Right atrium auricular region (tissue), 2 donors: ENCODE results near the gene SMG5. TPM values are rescaled to one million over a fixed set of nuclear protein-coding genes. Genes with fewer than 3 reads are reported as not detected.
A peak's percentile ranks its signal among the peaks of the same experiment; 100 is the strongest.

Source experiments
- DNase-seq: peaks from one replicate; pipeline ENCODE4 v3.0.0-alpha.2; 2019; ENCODE audit warnings: low spot score
- H3K27ac ChIP-seq, 2 donors: fragments of 200-600 bp; sonication (generic); 1 replicate in 1 of 2; 2 replicates in 1 of 2; pipeline ENCODE4 v1.5.1; 2016 to 2019
- H3K27me3 ChIP-seq, 2 donors: fragments of 200-600 bp; sonication (generic); one replicate each; pipeline versions ENCODE4 v1.5.1 to v1.6.0; 2017 to 2019
- H3K36me3 ChIP-seq: fragments of 200-600 bp; sonication (generic); one replicate; pipeline ENCODE4 v1.5.1; 2016
- H3K4me1 ChIP-seq, 2 donors: fragments of 200-600 bp; sonication (generic); one replicate each; pipeline versions ENCODE4 v1.5.1 to v1.6.0; 2017 to 2019
- H3K4me3 ChIP-seq, 2 donors: fragments of 200-600 bp; sonication (generic); 1 replicate in 1 of 2; 2 replicates in 1 of 2; pipeline ENCODE4 v1.5.1; 2017 to 2019; ENCODE audit warnings: mild to moderate bottlenecking in 1 of 2, moderate library complexity in 1 of 2
- H3K9me3 ChIP-seq, 2 donors: fragments of 200-600 bp; sonication (generic); one replicate each; pipeline ENCODE4 v1.5.1; 2019
- total RNA-seq, 2 donors: library from RNA; depleted of rRNA; stranded (reverse); fragments of >200 nt; gene quantifications; one replicate each; pipeline ENCODE4 v1.1.0, GENCODE V29; 2016
- TF ChIP-seq, protein P1 (sequence below), 2 donors: fragments of 200-600 bp; sonication (generic); IDR thresholded peaks; one replicate each; pipeline ENCODE4 v1.5.1; 2019; ENCODE audit warnings: antibody characterized with exemption in 2 of 2

The SMG5 gene
- total RNA-seq, 2 donors from 2014 or later, result 55.4 to 72.8 TPM

- H3K36me3 ChIP-seq, result peaks cover 55% of the 10 kb centered on the region
- no peak overlapping the region for H3K4me3 ChIP-seq
- H3K4me1 ChIP-seq, result peaks cover 0 to 8% of the 10 kb centered on the region in 2 donors
- no peaks in the 10 kb centered on the region for H3K27me3 ChIP-seq
- no peaks in the 10 kb centered on the region for H3K9me3 ChIP-seq
- DNase-seq, result no peak
- TF ChIP-seq, protein P1, sequence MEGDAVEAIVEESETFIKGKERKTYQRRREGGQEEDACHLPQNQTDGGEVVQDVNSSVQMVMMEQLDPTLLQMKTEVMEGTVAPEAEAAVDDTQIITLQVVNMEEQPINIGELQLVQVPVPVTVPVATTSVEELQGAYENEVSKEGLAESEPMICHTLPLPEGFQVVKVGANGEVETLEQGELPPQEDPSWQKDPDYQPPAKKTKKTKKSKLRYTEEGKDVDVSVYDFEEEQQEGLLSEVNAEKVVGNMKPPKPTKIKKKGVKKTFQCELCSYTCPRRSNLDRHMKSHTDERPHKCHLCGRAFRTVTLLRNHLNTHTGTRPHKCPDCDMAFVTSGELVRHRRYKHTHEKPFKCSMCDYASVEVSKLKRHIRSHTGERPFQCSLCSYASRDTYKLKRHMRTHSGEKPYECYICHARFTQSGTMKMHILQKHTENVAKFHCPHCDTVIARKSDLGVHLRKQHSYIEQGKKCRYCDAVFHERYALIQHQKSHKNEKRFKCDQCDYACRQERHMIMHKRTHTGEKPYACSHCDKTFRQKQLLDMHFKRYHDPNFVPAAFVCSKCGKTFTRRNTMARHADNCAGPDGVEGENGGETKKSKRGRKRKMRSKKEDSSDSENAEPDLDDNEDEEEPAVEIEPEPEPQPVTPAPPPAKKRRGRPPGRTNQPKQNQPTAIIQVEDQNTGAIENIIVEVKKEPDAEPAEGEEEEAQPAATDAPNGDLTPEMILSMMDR (IDR thresholded peaks at IDR 0.05), result no peak
- H3K27ac ChIP-seq, result no peak overlapping the region
Measured at GRCh38 chr1:156204686-156205085, 77.9 kb downstream of the SMG5 start.

DNA sequence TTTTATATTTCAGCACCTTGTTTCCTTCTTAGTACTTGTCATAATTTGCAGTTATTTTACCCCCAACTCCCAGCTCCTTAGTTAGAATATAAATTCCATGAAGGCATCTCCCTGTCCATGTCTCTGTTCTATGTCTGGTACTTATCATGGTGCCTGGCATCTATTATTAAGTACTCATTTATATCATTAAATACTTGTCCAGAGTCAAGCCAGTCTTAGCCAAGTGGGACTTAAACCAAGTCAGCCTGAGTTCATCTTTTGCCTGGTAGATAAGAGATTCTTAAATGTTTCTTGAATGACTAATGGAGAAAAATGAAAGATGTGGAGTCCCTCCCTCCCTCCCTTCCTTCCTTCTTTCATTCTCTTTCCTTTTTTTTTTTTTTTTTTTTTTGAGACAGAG, 79.3 kb downstream of the SMG5 start:
- H3K4me1 ChIP-seq, result peaks cover 0 to 8% of the 10 kb centered on the region in 2 donors
- no peaks in the 10 kb centered on the region for H3K9me3 ChIP-seq
- H3K27ac ChIP-seq, result peak overlapping the region in 1 of 2 donors; percentile 27
- H3K27me3 ChIP-seq, result no peaks in the 10 kb centered on the region
- peaks cover 48% of the 10 kb centered on the region for H3K36me3 ChIP-seq
- TF ChIP-seq, protein P1 (IDR thresholded peaks at IDR 0.05), result no peak
- no peak overlapping the region for H3K4me3 ChIP-seq
- DNase-seq, result no peak

DNA sequence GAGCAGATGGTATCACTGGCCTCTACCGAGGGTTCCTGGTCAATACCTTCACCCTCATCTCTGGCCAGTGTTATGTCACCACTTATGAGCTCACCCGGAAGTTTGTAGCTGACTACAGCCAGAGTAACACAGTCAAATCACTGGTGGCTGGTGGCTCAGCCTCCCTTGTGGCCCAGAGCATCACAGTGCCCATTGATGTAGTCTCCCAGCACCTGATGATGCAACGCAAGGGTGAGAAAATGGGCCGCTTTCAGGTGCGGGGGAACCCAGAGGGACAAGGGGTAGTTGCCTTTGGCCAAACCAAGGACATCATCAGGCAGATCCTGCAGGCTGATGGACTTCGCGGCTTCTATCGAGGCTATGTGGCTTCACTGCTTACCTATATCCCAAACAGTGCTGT, 82.6 kb downstream of the SMG5 start:
- no peak overlapping the region for H3K27ac ChIP-seq
- H3K27me3 ChIP-seq, result no peaks in the 10 kb centered on the region
- H3K9me3 ChIP-seq, result no peaks in the 10 kb centered on the region
- no peak overlapping the region for H3K4me3 ChIP-seq
- DNase-seq, result no peak
- peaks cover 0 to 22% of the 10 kb centered on the region in 2 donors for H3K4me1 ChIP-seq
- TF ChIP-seq, protein P1 (IDR thresholded peaks at IDR 0.05), result no peak
- peaks cover 27% of the 10 kb centered on the region for H3K36me3 ChIP-seq

Other genes with a start within 250 kb of the SMG5 start
- gene UBQLN4, start 229.0 kb downstream of the SMG5 start, total RNA-seq, result 10 to 100 TPM; 14.6 to 25.9 TPM
- gene LAMTOR2, start 228.0 kb downstream of the SMG5 start, total RNA-seq, result 10 to 100 TPM; 46.1 to 50.7 TPM
- under 1 TPM in 1 of 2 donors, not detected in 1; 0.98 TPM for gene RAB25, start 221.7 kb downstream of the SMG5 start, total RNA-seq
- gene MEX3A, start 200.4 kb downstream of the SMG5 start, total RNA-seq, result under 1 TPM; 0.15 to 0.47 TPM
- 100 to 1,000 TPM; 258 to 273 TPM for gene LMNA, start 168.1 kb downstream of the SMG5 start, total RNA-seq
- 1 to 10 TPM; 2.0 to 4.2 TPM for gene SEMA4A, start 129.2 kb downstream of the SMG5 start, total RNA-seq
- 10 to 100 TPM; 15.5 to 18.5 TPM for gene SLC25A44, start 88.7 kb downstream of the SMG5 start, total RNA-seq
- 10 to 100 TPM; 81.8 to 88.3 TPM for gene PMF1, start 69.8 kb downstream of the SMG5 start, total RNA-seq
- gene BGLAP, start 40.6 kb downstream of the SMG5 start, total RNA-seq, result not detected
- not detected for gene PAQR6, start 34.8 kb downstream of the SMG5 start, total RNA-seq
- 1 to 10 TPM in 1 of 2 donors, under 1 TPM in 1; 0.96 to 1.0 TPM for gene TMEM79, start 1.5 kb upstream of the SMG5 start, total RNA-seq
- gene GLMP, start 12.9 kb upstream of the SMG5 start, total RNA-seq, result 10 to 100 TPM; 26.3 to 27.4 TPM
- not detected for gene VHLL, start 16.5 kb upstream of the SMG5 start, total RNA-seq
- gene CCT3, start 55.5 kb upstream of the SMG5 start, total RNA-seq, result 100 to 1,000 TPM; 102 to 146 TPM
- gene TSACC, start 55.7 kb upstream of the SMG5 start, total RNA-seq, result not detected
- gene RHBG, start 86.4 kb upstream of the SMG5 start, total RNA-seq, result not detected
- 100 to 1,000 TPM in 1 of 2 donors, 10 to 100 TPM in 1; 80.1 to 104 TPM for gene MEF2D, start 217.9 kb upstream of the SMG5 start, total RNA-seq